ENCODE data around the gene GDF7.

- TF ChIP-seq CTCF (IDR thresholded peaks at IDR 0.05; ENCODE audit: poor library complexity) (no peak), EZH2 (IDR thresholded peaks at IDR 0.05; ENCODE audit: borderline replicate concordance) (no peak), EZH2phosphoT487 (IDR thresholded peaks at IDR 0.05; ENCODE audit: low read depth, severe bottlenecking, unreplicated experiment) (no peak)
These were observed 12.5 kb upstream of the GDF7 start for GRCh38 chr2:20654535-20654813.

Data from hepatocyte (in vitro differentiated cells).